NCI-H510A (cell line): ENCODE data around the gene SF3A2.

Source experiments
- DNase-seq: peaks from one replicate; lab custom pipeline; 2025; lab: John Stamatoyannopoulos, UW

Gene SF3A2

GRCh38 chr19:2240881-2241760 lies 4.5 kb downstream of the SF3A2 start:
- no peak for DNase-seq

- no peak for DNase-seq
These were observed 5.5 kb downstream of the SF3A2 start for GRCh38 chr19:2242092-2242537.

GRCh38 chr19:2242816-2243215 lies 6.2 kb downstream of the SF3A2 start:
- no peak for DNase-seq

- no peak for DNase-seq
These were observed 6.9 kb downstream of the SF3A2 start for GRCh38 chr19:2243274-2244124.

- DNase-seq: no peak
These were observed 7.4 kb downstream of the SF3A2 start for GRCh38 chr19:2244125-2244411.

GRCh38 chr19:2244486-2244885 lies 7.9 kb downstream of the SF3A2 start:
- DNase-seq: no peak

GRCh38 chr19:2245273-2245672 lies 8.6 kb downstream of the SF3A2 start:
- DNase-seq: no peak

- DNase-seq: no peak
These were observed 9.5 kb downstream of the SF3A2 start for GRCh38 chr19:2246014-2246620.

- DNase-seq: no peak
These were observed 10.3 kb downstream of the SF3A2 start for GRCh38 chr19:2246801-2247361.

- no peak for DNase-seq
These were observed 10.9 kb downstream of the SF3A2 start for GRCh38 chr19:2247433-2248101.

GRCh38 chr19:2248136-2249009 lies 11.7 kb downstream of the SF3A2 start:
- DNase-seq: no peak

GRCh38 chr19:2249010-2249866 lies 12.6 kb downstream of the SF3A2 start, which contains the start of gene AMH:
Gene AMH (plus strand): TSS chr19:2249323. CDS start chr19:2249333, 10 bp downstream.
- no peak for DNase-seq

GRCh38 chr19:2249880-2250765 lies 13.5 kb downstream of the SF3A2 start:
- DNase-seq: no peak

GRCh38 chr19:2250766-2251105 lies 14.1 kb downstream of the SF3A2 start:
- no peak for DNase-seq

- DNase-seq: no peak
These were observed 14.8 kb downstream of the SF3A2 start for GRCh38 chr19:2251106-2252054.

GRCh38 chr19:2252055-2252796 lies 15.6 kb downstream of the SF3A2 start:
- DNase-seq: no peak

GRCh38 chr19:2252797-2253105 lies 16.1 kb downstream of the SF3A2 start:
- no peak for DNase-seq
